ENCODE data around the gene FAM3A.
"Not testable (repeated sequence)": the region's sequence is repeated elsewhere in the genome, so short reads cannot be mapped to it uniquely, and the experiment has no call there.

Gene FAM3A

DNA sequence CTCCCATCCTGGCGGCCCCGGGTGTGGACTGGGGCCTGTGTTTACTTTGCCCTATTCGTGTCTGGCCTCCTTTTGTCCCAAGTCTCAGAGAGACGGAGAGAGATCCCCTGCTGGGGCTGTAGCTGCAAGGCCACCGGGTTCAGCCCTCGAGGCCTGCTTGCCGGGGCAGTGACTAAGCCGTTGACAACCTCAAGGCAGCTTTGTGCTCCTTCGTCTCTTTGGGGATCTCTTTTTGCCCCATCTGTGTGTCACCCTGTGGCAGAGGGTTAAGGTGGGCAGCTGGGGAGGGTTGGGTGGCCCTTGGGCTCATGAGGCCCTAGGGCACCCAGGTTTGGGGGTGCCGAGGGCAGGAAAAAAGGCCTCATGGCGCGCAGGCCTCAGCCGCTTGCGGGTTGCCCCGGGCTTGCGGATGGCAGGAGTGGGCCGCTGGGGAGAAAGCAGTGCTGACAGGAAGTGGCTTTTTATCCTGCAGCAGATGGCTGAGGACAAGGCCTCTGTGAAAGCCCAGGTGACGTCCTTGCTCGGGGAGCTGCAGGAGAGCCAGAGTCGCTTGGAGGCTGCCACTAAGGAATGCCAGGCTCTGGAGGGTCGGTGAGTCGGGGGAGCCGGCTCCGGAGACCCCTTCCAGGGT is 42.1 kb upstream of the FAM3A start:
- H3K27ac ChIP-seq (ENCODE audit: extremely low read depth, low read depth, low read length); H3K4me1 ChIP-seq (ENCODE audit: control insufficient read depth, insufficient read depth, low read length); CTCF ChIA-PET; H3K4me3 ChIP-seq (ENCODE audit: low read depth, low read length); H3K9me3 ChIP-seq (ENCODE audit: control insufficient read depth, insufficient read depth, low read depth, low read length); POLR2A ChIA-PET: not testable (repeated sequence)
- H3K36me3 ChIP-seq (ENCODE audit: control insufficient read depth in 2 of 2, insufficient read depth in 1 of 2, low read length in 2 of 2): peaks cover 0 to 18% of the 10 kb centered on the region in 2 experiments; a peak in 1 of 3 replicates

DNA sequence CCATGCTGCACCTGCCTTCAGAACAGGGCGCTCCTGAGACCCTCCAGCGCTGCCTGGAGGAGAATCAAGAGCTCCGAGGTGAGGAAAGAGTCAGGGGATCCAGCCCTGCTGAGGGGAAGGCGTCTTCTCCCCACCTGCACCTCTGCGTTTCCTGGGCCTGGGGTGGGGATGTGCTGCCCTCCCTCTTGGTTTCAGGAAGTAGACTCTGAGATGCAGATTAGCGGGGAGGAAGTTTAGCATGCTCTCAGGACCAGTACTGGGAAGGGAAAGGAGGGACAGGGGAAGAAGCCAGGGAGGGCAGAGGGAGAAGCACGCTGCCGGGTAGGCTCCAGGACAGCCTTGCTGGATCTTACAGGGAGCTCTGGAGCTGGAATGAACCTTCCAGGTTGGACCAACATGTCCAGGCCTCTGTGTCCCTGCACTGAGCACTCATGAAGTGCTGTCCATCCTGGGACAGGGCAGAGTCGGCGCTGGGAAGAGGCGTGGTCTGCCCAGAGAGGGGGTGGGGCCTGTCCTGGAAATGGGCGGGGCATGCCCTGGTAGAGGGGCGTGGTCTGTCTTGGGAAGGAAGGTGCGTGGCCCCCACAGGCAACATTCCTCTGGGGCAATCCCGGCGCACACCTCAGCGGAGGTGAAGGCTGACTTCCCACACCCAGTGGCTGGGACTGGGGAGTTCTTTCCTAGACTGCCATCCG is 36.2 kb upstream of the FAM3A start:
- H3K27ac ChIP-seq (ENCODE audit: extremely low read depth, low read depth, low read length); H3K4me3 ChIP-seq (ENCODE audit: low read depth, low read length); H3K9me3 ChIP-seq (ENCODE audit: control insufficient read depth, insufficient read depth, low read depth, low read length); H3K4me1 ChIP-seq (ENCODE audit: control insufficient read depth, insufficient read depth, low read length); POLR2A ChIA-PET; CTCF ChIA-PET: not testable (repeated sequence)
- H3K36me3 ChIP-seq (ENCODE audit: control insufficient read depth in 2 of 2, insufficient read depth in 1 of 2, low read length in 2 of 2): peaks cover 0 to 32% of the 10 kb centered on the region in 2 experiments; a peak in 2 of 3 replicates

DNA sequence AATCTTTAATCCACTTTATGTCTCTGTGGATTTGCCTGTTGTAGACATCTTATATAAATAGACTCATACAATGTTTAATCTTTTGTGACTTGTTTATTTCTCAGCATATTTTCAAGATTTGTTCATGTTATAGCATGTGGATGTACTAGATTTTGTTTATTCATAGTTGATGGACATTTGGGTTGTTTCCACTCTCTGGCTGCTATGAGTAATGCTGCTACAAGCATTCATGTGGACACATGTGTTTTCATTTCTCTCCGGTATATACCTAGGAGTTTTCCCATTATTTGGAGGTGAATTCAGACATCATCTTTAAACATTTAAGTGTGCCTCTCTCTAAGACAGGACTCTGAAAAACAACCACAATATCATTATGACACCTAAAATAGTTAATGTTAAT is 33.7 kb upstream of the FAM3A start:
- no peak overlapping the region for H3K27ac ChIP-seq (ENCODE audit: extremely low read depth, low read depth, low read length)
- TF ChIP-seq ZNF266 (tag by site-specific recombination; IDR thresholded peaks at IDR 0.05; ENCODE audit: low read depth) (no peak), ZNF548 (tag by site-specific recombination; IDR thresholded peaks at IDR 0.05) (no peak)
- no peaks in the 10 kb centered on the region for H3K9me3 ChIP-seq (ENCODE audit: control insufficient read depth, insufficient read depth, low read depth, low read length)
- POLR2A ChIA-PET: no interaction called here
- no peak overlapping the region for H3K4me3 ChIP-seq (ENCODE audit: low read depth, low read length)
- H3K36me3 ChIP-seq (ENCODE audit: control insufficient read depth in 2 of 2, insufficient read depth in 1 of 2, low read length in 2 of 2): peaks cover 5 to 30% of the 10 kb centered on the region in 2 experiments; a peak in 2 of 3 replicates
- no peaks in the 10 kb centered on the region; the same call in 1 of the 2 replicates for H3K4me1 ChIP-seq (ENCODE audit: control insufficient read depth, insufficient read depth, low read length)
- CTCF ChIA-PET: interaction anchor here (0.7 kb wide), 1 partner anchor 1184 kb away, joined by 3 read pairs; no protein-coding TSS in a partner anchor

DNA sequence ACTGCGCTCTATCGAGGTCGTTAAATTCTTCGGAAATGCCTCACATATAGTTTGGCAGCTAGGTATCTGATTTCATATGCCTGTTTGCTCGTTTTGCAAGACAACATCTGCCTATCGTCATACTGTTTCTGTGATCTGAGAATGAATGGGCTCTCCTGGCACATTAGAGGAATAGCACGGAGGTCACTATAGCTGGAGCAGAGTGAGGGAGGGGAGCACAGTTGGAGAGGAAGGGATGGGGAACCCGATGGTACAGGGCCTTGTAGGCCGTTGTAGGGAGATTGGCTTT is 31.9 kb upstream of the FAM3A start:
- ChIA-PET CTCF (interaction anchor here (0.6 to 0.7 kb wide), 2 partner anchors 52 to 174 kb away, joined by 3 read pairs; partner anchors contain the start of gene FLNA), POLR2A (interaction anchor here (0.9 to 1.5 kb wide), 3 partner anchors 136 to 177 kb away, joined by 3 to 4 read pairs (median 4); partner anchors contain the start of gene TAFAZZIN)
- H3K4me1 ChIP-seq (ENCODE audit: control insufficient read depth, insufficient read depth, low read length): no peaks in the 10 kb centered on the region; the same call in 1 of the 2 replicates
- H3K36me3 ChIP-seq (ENCODE audit: control insufficient read depth in 2 of 2, insufficient read depth in 1 of 2, low read length in 2 of 2): peaks cover 5 to 27% of the 10 kb centered on the region in 2 experiments; a peak in 2 of 3 replicates
- peak overlapping the region; percentile 96 for H3K27ac ChIP-seq (ENCODE audit: extremely low read depth, low read depth, low read length)
- no peak for TF ChIP-seq ZNF544 (tag by site-specific recombination; IDR thresholded peaks at IDR 0.05)
- no peak for TF ChIP-seq ZNF16 (tag by site-specific recombination; IDR thresholded peaks at IDR 0.05; ENCODE audit: low read depth)
- peak; percentile 97 for TF ChIP-seq ZBTB17 (tag by site-specific recombination; IDR thresholded peaks at IDR 0.05)
- H3K4me3 ChIP-seq (ENCODE audit: low read depth, low read length): peak overlapping the region; percentile 63
- no peaks in the 10 kb centered on the region for H3K9me3 ChIP-seq (ENCODE audit: control insufficient read depth, insufficient read depth, low read depth, low read length)

DNA sequence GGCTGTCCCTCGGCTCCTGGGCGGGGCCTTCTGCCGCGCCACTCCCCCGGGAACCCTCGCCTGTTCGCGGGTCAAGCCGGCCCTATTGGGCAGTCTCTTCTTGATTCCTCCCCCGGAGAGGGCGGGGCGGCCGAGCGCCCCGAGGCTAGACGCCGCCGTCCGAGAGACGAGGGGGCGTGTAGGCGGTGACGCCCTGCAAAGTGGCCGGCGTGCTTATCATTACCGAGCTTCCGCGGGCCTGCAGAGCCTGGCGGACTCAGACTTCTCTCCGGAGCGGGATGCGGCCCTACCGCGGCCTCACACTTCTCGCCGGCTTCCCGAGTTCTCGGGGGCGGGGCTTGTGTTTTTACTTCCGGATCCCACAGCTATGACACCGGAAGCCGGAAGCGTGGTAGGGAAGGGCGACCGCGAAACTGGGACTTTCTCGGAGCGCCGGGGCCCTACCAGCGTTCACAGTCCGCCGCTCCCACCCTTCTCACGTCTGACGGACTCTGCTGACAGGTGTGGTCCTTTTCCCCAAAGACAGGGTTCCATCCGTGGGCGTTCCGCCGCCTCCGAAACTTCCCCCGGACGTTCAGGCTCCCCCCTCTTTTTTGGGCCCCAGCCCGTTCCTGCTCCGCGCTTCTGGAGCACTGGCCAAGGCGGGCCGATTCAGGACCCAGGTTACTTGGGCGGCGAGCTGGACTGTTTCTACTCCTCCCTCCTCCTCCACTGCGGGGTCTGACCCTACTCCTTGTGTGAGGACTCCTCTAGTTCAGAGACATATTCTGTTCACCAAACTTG is 31.4 kb upstream of the FAM3A start, which contains the start of gene IKBKG:
IKBKG (plus strand) TSS at position 376 of the 783 bp plus-strand sequence. CDS start 4,383 bp downstream, outside the sequence.
- ChIA-PET POLR2A (interaction anchor here (0.9 to 1.5 kb wide), 3 partner anchors 135 to 176 kb away, joined by 3 to 4 read pairs (median 4); partner anchors contain the start of gene TAFAZZIN), CTCF (interaction anchor here (0.6 to 0.7 kb wide), 2 partner anchors 52 to 173 kb away, joined by 3 read pairs; partner anchors contain the start of gene FLNA)
- Histone ChIP-seq H3K27ac (ENCODE audit: extremely low read depth, low read depth, low read length) (peak within 1 kb of the TSS; percentile 96), H3K4me3 (ENCODE audit: low read depth, low read length) (peak within 1 kb of the TSS; percentile 63), H3K9me3 (ENCODE audit: control insufficient read depth, insufficient read depth, low read depth, low read length) (no peaks in the 10 kb centered on the region), H3K4me1 (ENCODE audit: control insufficient read depth, insufficient read depth, low read length) (no peaks in the 10 kb centered on the region; the same call in 1 of the 2 replicates), H3K36me3 (ENCODE audit: control insufficient read depth in 2 of 2, insufficient read depth in 1 of 2, low read length in 2 of 2) (peaks cover 5 to 30% of the 10 kb centered on the region in 2 experiments; a peak in 2 of 3 replicates)
- TF ChIP-seq KLF1 (tag by site-specific recombination; IDR thresholded peaks at IDR 0.05): peak; percentile 72; the same call in 1 of the 2 replicates
- peak; percentile 94 for TF ChIP-seq ZNF335 (tag by site-specific recombination; conservative IDR thresholded peaks at IDR 0.05)
- 0 out of 2 replicates have a peak, but pooled peaks have one; percentile 24 for TF ChIP-seq ZNF660 (tag by site-specific recombination; IDR thresholded peaks at IDR 0.05)
- TF ChIP-seq, protein P1, sequence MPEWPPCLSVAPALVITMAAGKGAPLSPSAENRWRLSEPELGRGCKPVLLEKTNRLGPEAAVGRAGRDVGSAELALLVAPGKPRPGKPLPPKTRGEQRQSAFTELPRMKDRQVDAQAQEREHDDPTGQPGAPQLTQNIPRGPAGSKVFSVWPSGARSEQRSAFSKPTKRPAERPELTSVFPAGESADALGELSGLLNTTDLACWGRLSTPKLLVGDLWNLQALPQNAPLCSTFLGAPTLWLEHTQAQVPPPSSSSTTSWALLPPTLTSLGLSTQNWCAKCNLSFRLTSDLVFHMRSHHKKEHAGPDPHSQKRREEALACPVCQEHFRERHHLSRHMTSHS (tag by site-specific recombination; IDR thresholded peaks at IDR 0.05): no peak
- peak; percentile 50; the same call in 1 of the 2 replicates for TF ChIP-seq EGR2 (tag by site-specific recombination; IDR thresholded peaks at IDR 0.05; ENCODE audit: low read depth)
- no peak for TF ChIP-seq SALL2 (tag by site-specific recombination; IDR thresholded peaks at IDR 0.05; ENCODE audit: borderline replicate concordance)
- TF ChIP-seq, protein P2, sequence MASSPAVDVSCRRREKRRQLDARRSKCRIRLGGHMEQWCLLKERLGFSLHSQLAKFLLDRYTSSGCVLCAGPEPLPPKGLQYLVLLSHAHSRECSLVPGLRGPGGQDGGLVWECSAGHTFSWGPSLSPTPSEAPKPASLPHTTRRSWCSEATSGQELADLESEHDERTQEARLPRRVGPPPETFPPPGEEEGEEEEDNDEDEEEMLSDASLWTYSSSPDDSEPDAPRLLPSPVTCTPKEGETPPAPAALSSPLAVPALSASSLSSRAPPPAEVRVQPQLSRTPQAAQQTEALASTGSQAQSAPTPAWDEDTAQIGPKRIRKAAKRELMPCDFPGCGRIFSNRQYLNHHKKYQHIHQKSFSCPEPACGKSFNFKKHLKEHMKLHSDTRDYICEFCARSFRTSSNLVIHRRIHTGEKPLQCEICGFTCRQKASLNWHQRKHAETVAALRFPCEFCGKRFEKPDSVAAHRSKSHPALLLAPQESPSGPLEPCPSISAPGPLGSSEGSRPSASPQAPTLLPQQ (tag by site-specific recombination; IDR thresholded peaks at IDR 0.05): peak; percentile 22; the same call in 1 of the 2 replicates
- no peak for TF ChIP-seq ZSCAN16 (tag by site-specific recombination; IDR thresholded peaks at IDR 0.05)
- TF ChIP-seq ZNF561 (tag by site-specific recombination; IDR thresholded peaks at IDR 0.05; ENCODE audit: borderline replicate concordance): 0 out of 2 replicates have a peak, but pooled peaks have one; percentile 28
- TF ChIP-seq KLF10 (tag by site-specific recombination; IDR thresholded peaks at IDR 0.05): peak; percentile 86; the same call in 1 of the 2 replicates
- TF ChIP-seq ZXDB (tag by site-specific recombination; IDR thresholded peaks at IDR 0.05): peak; percentile 77; the same call in 1 of the 2 replicates
- TF ChIP-seq, protein P3, sequence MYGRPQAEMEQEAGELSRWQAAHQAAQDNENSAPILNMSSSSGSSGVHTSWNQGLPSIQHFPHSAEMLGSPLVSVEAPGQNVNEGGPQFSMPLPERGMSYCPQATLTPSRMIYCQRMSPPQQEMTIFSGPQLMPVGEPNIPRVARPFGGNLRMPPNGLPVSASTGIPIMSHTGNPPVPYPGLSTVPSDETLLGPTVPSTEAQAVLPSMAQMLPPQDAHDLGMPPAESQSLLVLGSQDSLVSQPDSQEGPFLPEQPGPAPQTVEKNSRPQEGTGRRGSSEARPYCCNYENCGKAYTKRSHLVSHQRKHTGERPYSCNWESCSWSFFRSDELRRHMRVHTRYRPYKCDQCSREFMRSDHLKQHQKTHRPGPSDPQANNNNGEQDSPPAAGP (tag by site-specific recombination; IDR thresholded peaks at IDR 0.05): peak; percentile 60
- TF ChIP-seq KLF8 (tag by site-specific recombination; IDR thresholded peaks at IDR 0.05): peak; percentile 89

All from HEK293 (cell line).